Activated T-cell treated with anti-CD3 and anti-CD28 coated beads, Interleukin-2, amount 50 U/mL, for 24 hours (primary cell): ENCODE measurements around the gene ACTMAP.
"Not testable (repeated sequence)": the region's sequence is repeated elsewhere in the genome, so short reads cannot be mapped to it uniquely, and the experiment has no call there.

ENCODE experiments used
- DNase-seq: peaks from one replicate; pipeline ENCODE4 v3.0.0-alpha.2; 2020
- H3K27ac Mint-ChIP-seq: 2 replicates; pipeline ENCODE4 v1.8.0; 2020; ENCODE audit warnings: mild to moderate bottlenecking, mixed read lengths
- H3K27me3 Mint-ChIP-seq: 2 replicates; pipeline ENCODE4 v1.8.0; 2020; ENCODE audit warnings: mixed read lengths
- H3K36me3 Mint-ChIP-seq: 2 replicates; pipeline ENCODE4 v1.8.0; 2020; ENCODE audit warnings: low read depth, mixed read lengths
- H3K4me1 Mint-ChIP-seq: 2 replicates; pipeline ENCODE4 v1.8.0; 2020; ENCODE audit warnings: low read depth, mixed read lengths
- H3K4me3 Mint-ChIP-seq: 2 replicates; pipeline ENCODE4 v1.8.0; 2020; ENCODE audit warnings: mild to moderate bottlenecking, moderate library complexity, mixed read lengths
- H3K9me3 Mint-ChIP-seq: 2 replicates; pipeline ENCODE4 v1.8.0; 2020; ENCODE audit warnings: mixed read lengths

ACTMAP gene

GRCh38 chr19:40742886-40743285 lies 7.4 kb downstream of the ACTMAP start:
- Mint-ChIP-seq H3K4me1 (no peaks in the 10 kb centered on the region), H3K9me3 (no peaks in the 10 kb centered on the region), H3K36me3 (peaks cover 17% of the 10 kb centered on the region), H3K27me3 (no peaks in the 10 kb centered on the region), H3K4me3 (no peak overlapping the region), H3K27ac (no peak overlapping the region)
- DNase-seq: no peak

- Mint-ChIP-seq H3K9me3 (no peaks in the 10 kb centered on the region), H3K27ac (no peak overlapping the region), H3K4me1 (no peaks in the 10 kb centered on the region), H3K36me3 (peaks cover 19% of the 10 kb centered on the region), H3K4me3 (no peak overlapping the region), H3K27me3 (no peaks in the 10 kb centered on the region)
- DNase-seq: no peak
Observed at GRCh38 chr19:40742477-40742876, 7.8 kb downstream of the ACTMAP start.

- Mint-ChIP-seq H3K27ac (peak overlapping the region; percentile 29), H3K27me3 (no peaks in the 10 kb centered on the region), H3K4me1 (no peaks in the 10 kb centered on the region), H3K4me3 (no peak overlapping the region), H3K9me3 (no peaks in the 10 kb centered on the region), H3K36me3 (peaks cover 26% of the 10 kb centered on the region)
- no peak for DNase-seq
Observed at GRCh38 chr19:40741527-40742390, 8.5 kb downstream of the ACTMAP start.

GRCh38 chr19:40740747-40741146 lies 9.5 kb downstream of the ACTMAP start:
- H3K4me3 Mint-ChIP-seq: no peak overlapping the region
- no peaks in the 10 kb centered on the region for H3K27me3 Mint-ChIP-seq
- peaks cover 36% of the 10 kb centered on the region for H3K36me3 Mint-ChIP-seq
- DNase-seq: no peak
- H3K9me3 Mint-ChIP-seq: no peaks in the 10 kb centered on the region
- H3K27ac Mint-ChIP-seq: no peak overlapping the region
- no peaks in the 10 kb centered on the region for H3K4me1 Mint-ChIP-seq

- H3K36me3 Mint-ChIP-seq: peaks cover 42% of the 10 kb centered on the region
- DNase-seq: no peak
- H3K4me1 Mint-ChIP-seq: no peaks in the 10 kb centered on the region
- H3K27me3 Mint-ChIP-seq: no peaks in the 10 kb centered on the region
- no peak overlapping the region for H3K27ac Mint-ChIP-seq
- H3K4me3 Mint-ChIP-seq: no peak overlapping the region
- H3K9me3 Mint-ChIP-seq: no peaks in the 10 kb centered on the region
Observed at GRCh38 chr19:40739871-40740703, 10.2 kb downstream of the ACTMAP start.

- Mint-ChIP-seq H3K27ac (no peak overlapping the region), H3K9me3 (no peaks in the 10 kb centered on the region), H3K4me3 (no peak overlapping the region), H3K4me1 (no peaks in the 10 kb centered on the region), H3K27me3 (no peaks in the 10 kb centered on the region), H3K36me3 (peaks cover 50% of the 10 kb centered on the region)
- DNase-seq: no peak
Observed at GRCh38 chr19:40739030-40739839, 11.0 kb downstream of the ACTMAP start.

GRCh38 chr19:40737102-40737644 lies 13.1 kb downstream of the ACTMAP start:
- H3K27ac Mint-ChIP-seq: no peak overlapping the region
- no peaks in the 10 kb centered on the region for H3K4me1 Mint-ChIP-seq
- no peak overlapping the region for H3K4me3 Mint-ChIP-seq
- no peaks in the 10 kb centered on the region for H3K9me3 Mint-ChIP-seq
- H3K36me3 Mint-ChIP-seq: peaks cover 69% of the 10 kb centered on the region
- H3K27me3 Mint-ChIP-seq: no peaks in the 10 kb centered on the region
- no peak for DNase-seq

- Mint-ChIP-seq H3K27ac (no peak overlapping the region), H3K27me3 (no peaks in the 10 kb centered on the region), H3K9me3 (no peaks in the 10 kb centered on the region), H3K4me3 (no peak overlapping the region), H3K4me1 (no peaks in the 10 kb centered on the region), H3K36me3 (peaks cover 72% of the 10 kb centered on the region)
- DNase-seq: no peak
Observed at GRCh38 chr19:40736661-40737060, 13.6 kb downstream of the ACTMAP start.

GRCh38 chr19:40735013-40735771 lies 15.1 kb downstream of the ACTMAP start:
- H3K9me3 Mint-ChIP-seq: no peaks in the 10 kb centered on the region
- DNase-seq: no peak
- H3K4me1 Mint-ChIP-seq: no peaks in the 10 kb centered on the region
- H3K4me3 Mint-ChIP-seq: no peak overlapping the region
- H3K27me3 Mint-ChIP-seq: no peaks in the 10 kb centered on the region
- H3K36me3 Mint-ChIP-seq: peaks cover 84% of the 10 kb centered on the region
- H3K27ac Mint-ChIP-seq: no peak overlapping the region

- no peak for DNase-seq
- Mint-ChIP-seq H3K9me3 (no peaks in the 10 kb centered on the region), H3K36me3 (peaks cover 83% of the 10 kb centered on the region), H3K27me3 (no peaks in the 10 kb centered on the region), H3K27ac (no peak overlapping the region), H3K4me3 (no peak overlapping the region), H3K4me1 (no peaks in the 10 kb centered on the region)
Observed at GRCh38 chr19:40733149-40733548, 17.1 kb downstream of the ACTMAP start.

- not testable (repeated sequence) for DNase-seq, H3K4me1 Mint-ChIP-seq, H3K27ac Mint-ChIP-seq, H3K27me3 Mint-ChIP-seq, H3K9me3 Mint-ChIP-seq, H3K4me3 Mint-ChIP-seq
- H3K36me3 Mint-ChIP-seq: peaks cover 85% of the 10 kb centered on the region
Observed at GRCh38 chr19:40732304-40732703, 18.0 kb downstream of the ACTMAP start.

- not testable (repeated sequence) for H3K27me3 Mint-ChIP-seq, H3K4me3 Mint-ChIP-seq, DNase-seq, H3K9me3 Mint-ChIP-seq, H3K4me1 Mint-ChIP-seq, H3K27ac Mint-ChIP-seq
- H3K36me3 Mint-ChIP-seq: peaks cover 83% of the 10 kb centered on the region
Observed at GRCh38 chr19:40730065-40730464, 20.2 kb downstream of the ACTMAP start.

- no peak overlapping the region for H3K4me3 Mint-ChIP-seq
- H3K27ac Mint-ChIP-seq: no peak overlapping the region
- peaks cover 76% of the 10 kb centered on the region for H3K36me3 Mint-ChIP-seq
- no peaks in the 10 kb centered on the region for H3K27me3 Mint-ChIP-seq
- peaks cover 33% of the 10 kb centered on the region for H3K4me1 Mint-ChIP-seq
- DNase-seq: no peak
- H3K9me3 Mint-ChIP-seq: no peaks in the 10 kb centered on the region
Observed at GRCh38 chr19:40726279-40726678, 24.0 kb downstream of the ACTMAP start.

- Mint-ChIP-seq H3K27me3 (no peaks in the 10 kb centered on the region), H3K4me1 (peaks cover 47% of the 10 kb centered on the region), H3K36me3 (peaks cover 71% of the 10 kb centered on the region), H3K27ac (peak overlapping the region; percentile 79), H3K9me3 (no peaks in the 10 kb centered on the region), H3K4me3 (no peak overlapping the region)
- DNase-seq: no peak
Observed at GRCh38 chr19:40724855-40725254, 25.4 kb downstream of the ACTMAP start.
